Neuronal stem cell (in vitro differentiated cells): ENCODE data around the gene HIPK2.

Source experiments
- DNase-seq: peaks from one replicate; pipeline ENCODE4 v3.0.0-alpha.2; 2013; ENCODE audit warnings: low spot score
- H2AFZ ChIP-seq: one replicate; pipeline ENCODE4 v1.6.1; 2013; ENCODE audit warnings: mild to moderate bottlenecking, low read length, inconsistent platforms
- H2AK5ac ChIP-seq: 2 replicates; pipeline ENCODE4 v1.6.1; 2013; ENCODE audit warnings: low read depth, mild to moderate bottlenecking, inconsistent platforms, low read length, moderate library complexity, mixed read lengths
- H2BK120ac ChIP-seq: 2 replicates; pipeline ENCODE4 v1.6.1; 2013; ENCODE audit warnings: low read depth, mild to moderate bottlenecking, inconsistent platforms, low read length, moderate library complexity, mixed read lengths
- H2BK12ac ChIP-seq: one replicate; pipeline ENCODE4 v1.6.1; 2013; ENCODE audit warnings: low read length, inconsistent platforms
- H2BK15ac ChIP-seq: 2 replicates; pipeline ENCODE4 v1.6.1; 2013; ENCODE audit warnings: mild to moderate bottlenecking, low read length, inconsistent platforms, mixed read lengths
- H2BK5ac ChIP-seq: one replicate; pipeline ENCODE4 v1.6.1; 2013; ENCODE audit warnings: inconsistent platforms, mild to moderate bottlenecking, low read length, moderate library complexity
- H3K14ac ChIP-seq: one replicate; pipeline ENCODE4 v1.6.1; 2013; ENCODE audit warnings: low read length, inconsistent platforms
- H3K18ac ChIP-seq: 2 replicates; pipeline ENCODE4 v1.6.1; 2013; ENCODE audit warnings: low read length, inconsistent platforms
- H3K23ac ChIP-seq: 2 replicates; pipeline ENCODE4 v1.6.1; 2013; ENCODE audit warnings: low read depth, mild to moderate bottlenecking, mixed read lengths, low read length, inconsistent platforms; ENCODE audit not compliant: poor library complexity
- H3K27ac ChIP-seq: replicated peaks from 3 replicates; pipeline ENCODE4 v1.5.1; 2013; ENCODE audit warnings: low read length, inconsistent platforms
- H3K27me3 ChIP-seq, 3 experiments: 2 replicates each; pipeline ENCODE4 v1.6.1; 2013; ENCODE audit warnings: low read length in 3 of 3, mild to moderate bottlenecking in 2 of 3, inconsistent platforms in 1 of 3, low read depth in 1 of 3, mixed read lengths in 1 of 3, moderate library complexity in 1 of 3; ENCODE audit not compliant: control insufficient read depth in 3 of 3, insufficient read depth in 3 of 3
- H3K36me3 ChIP-seq, 2 donors: replicated peaks in 1 of 2; 2 replicates each; pipeline ENCODE4 v1.6.1; 2013; ENCODE audit warnings: low read length in 2 of 2; ENCODE audit not compliant: control insufficient read depth in 2 of 2, insufficient read depth in 2 of 2
- H3K4ac ChIP-seq: 2 replicates; pipeline ENCODE4 v1.6.1; 2013; ENCODE audit warnings: inconsistent platforms, mild to moderate bottlenecking, low read length, moderate library complexity
- H3K4me1 ChIP-seq, 2 donors: 1 replicate in 1 of 2; 2 replicates in 1 of 2; pipeline ENCODE4 v1.6.1; 2013; ENCODE audit warnings: low read length in 2 of 2, low read depth in 1 of 2; ENCODE audit not compliant: control insufficient read depth in 2 of 2, insufficient read depth in 1 of 2
- H3K4me2 ChIP-seq: one replicate; pipeline ENCODE4 v1.6.1; 2013; ENCODE audit warnings: mild to moderate bottlenecking, low read length, inconsistent platforms; ENCODE audit not compliant: insufficient read depth, poor library complexity, severe bottlenecking
- H3K4me3 ChIP-seq, 2 donors: 2 replicates each; pipeline ENCODE4 v1.5.1; 2013; ENCODE audit warnings: low read length in 2 of 2, mild to moderate bottlenecking in 2 of 2, inconsistent platforms in 1 of 2, moderate library complexity in 1 of 2
- H3K79me1 ChIP-seq: one replicate; pipeline ENCODE4 v1.6.1; 2013; ENCODE audit warnings: low read depth, mild to moderate bottlenecking, inconsistent platforms, low read length, moderate library complexity
- H3K9ac ChIP-seq: one replicate; pipeline ENCODE4 v1.6.1; 2013; ENCODE audit warnings: mild to moderate bottlenecking, low read depth, low read length, inconsistent platforms; ENCODE audit not compliant: poor library complexity
- H3K9me3 ChIP-seq, 2 donors: replicated peaks in 1 of 2; 2 replicates each; pipeline versions ENCODE3 to v1.6.1; 2013; ENCODE audit warnings: low read length in 2 of 2, mild to moderate bottlenecking in 2 of 2, inconsistent platforms in 1 of 2, low read depth in 1 of 2, mixed read lengths in 1 of 2, moderate library complexity in 1 of 2; ENCODE audit not compliant: control insufficient read depth in 2 of 2, insufficient read depth in 1 of 2
- H4K8ac ChIP-seq: one replicate; pipeline ENCODE4 v1.6.1; 2013; ENCODE audit warnings: low read depth, mild to moderate bottlenecking, inconsistent platforms, low read length, moderate library complexity
- H4K91ac ChIP-seq: one replicate; pipeline ENCODE4 v1.6.1; 2013; ENCODE audit warnings: low read length, low read depth, mild to moderate bottlenecking, inconsistent platforms; ENCODE audit not compliant: poor library complexity
- WGBS, 2 donors: extraction: QIAGEN DNeasy Blood & Tissue Kit; methylation state at CpG; one replicate each; pipeline ENCODE4 v1.1.7; 2013; ENCODE audit warnings: missing lambda C conversion rate in 2 of 2, mixed read lengths in 1 of 2; ENCODE audit not compliant: insufficient read length in 2 of 2, insufficient replicate concordance in 1 of 2; ENCODE audit errors: extremely low coverage in 2 of 2; 5-methylcytosine and 5-hydroxymethylcytosine counted together

The HIPK2 gene

DNA sequence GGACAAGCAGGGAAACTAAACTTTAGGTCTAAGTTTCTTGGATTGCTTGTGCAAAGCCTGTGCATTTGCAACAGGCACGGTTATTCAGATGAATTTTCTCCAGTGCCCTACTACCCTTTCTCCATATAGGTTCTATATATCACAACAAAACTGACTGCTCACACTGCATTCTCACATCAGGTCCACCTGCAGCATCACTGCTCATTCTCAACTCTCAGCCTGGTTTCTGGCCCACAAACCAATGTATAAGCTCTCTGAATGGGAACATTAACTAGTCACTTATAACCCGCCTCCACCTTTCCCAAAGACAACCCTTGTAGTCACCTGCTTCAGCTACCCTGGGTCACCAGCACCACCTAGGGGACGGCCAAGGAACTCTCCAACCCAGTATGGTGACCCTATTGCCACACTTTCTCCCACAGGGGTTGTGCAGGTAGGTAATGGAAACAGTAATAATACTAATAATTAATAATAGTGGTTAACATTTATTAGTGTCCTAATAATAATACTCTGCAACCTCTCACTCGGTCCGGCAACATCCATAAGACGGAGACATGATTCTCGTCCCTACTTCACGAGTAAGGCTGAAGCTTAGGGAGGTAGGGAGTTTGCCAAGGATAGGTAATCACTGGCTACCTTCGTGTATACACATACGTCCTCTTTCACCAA lies 157.0 kb downstream of the HIPK2 start:
- Histone ChIP-seq H3K36me3 (peaks cover 17 to 93% of the 10 kb centered on the region in 2 donors), H2BK120ac (no peak overlapping the region), H3K9ac (no peak overlapping the region), H2AK5ac (no peak overlapping the region), H4K8ac (no peak overlapping the region), H3K27me3 (no peaks in the 10 kb centered on the region), H4K91ac (no peak overlapping the region), H3K4me1 (no peaks in the 10 kb centered on the region), H2BK12ac (no peak overlapping the region), H3K27ac (no peak overlapping the region), H3K4me3 (no peak overlapping the region), H2BK5ac (no peak overlapping the region), H3K4me2 (no peak overlapping the region), H3K18ac (no peak overlapping the region), H3K14ac (no peak overlapping the region), H3K79me1 (no peaks in the 10 kb centered on the region), H2BK15ac (no peak overlapping the region), H3K4ac (no peak overlapping the region), H3K9me3 (no peaks in the 10 kb centered on the region), H2AFZ (no peak overlapping the region), H3K23ac (no peak overlapping the region)
- no CpG with 5 or more reads among the region's 10 CpGs for WGBS, 2 donors
- no peak for DNase-seq

DNA sequence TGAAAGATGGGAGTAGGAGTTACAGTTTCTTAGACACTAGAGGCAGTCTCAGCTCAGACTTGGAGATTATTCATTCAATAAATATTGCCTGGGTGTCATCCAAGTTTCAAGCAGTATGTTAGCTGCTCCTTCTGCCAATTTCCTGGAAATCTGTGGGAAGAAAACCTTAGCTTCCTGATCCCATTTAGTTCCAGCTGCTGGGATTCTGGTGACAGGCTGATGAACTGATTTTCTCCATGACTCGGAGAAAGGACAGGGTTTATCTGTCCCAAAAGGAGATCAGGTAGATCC lies 158.5 kb downstream of the HIPK2 start:
- Histone ChIP-seq H3K4me2 (no peak overlapping the region), H3K18ac (no peak overlapping the region), H2AK5ac (no peak overlapping the region), H3K36me3 (peaks cover 13 to 93% of the 10 kb centered on the region in 2 donors), H4K8ac (no peak overlapping the region), H3K4me3 (no peak overlapping the region), H3K79me1 (no peaks in the 10 kb centered on the region), H2BK120ac (no peak overlapping the region), H2AFZ (no peak overlapping the region), H2BK5ac (no peak overlapping the region), H3K4me1 (no peaks in the 10 kb centered on the region), H3K23ac (no peak overlapping the region), H3K4ac (no peak overlapping the region), H2BK12ac (no peak overlapping the region), H3K9me3 (no peaks in the 10 kb centered on the region), H3K27me3 (no peaks in the 10 kb centered on the region), H4K91ac (no peak overlapping the region), H3K14ac (no peak overlapping the region), H3K9ac (no peak overlapping the region), H2BK15ac (no peak overlapping the region), H3K27ac (no peak overlapping the region)
- WGBS, 2 donors: no CpG with 5 or more reads among the region's 1 CpG
- no peak for DNase-seq

DNA sequence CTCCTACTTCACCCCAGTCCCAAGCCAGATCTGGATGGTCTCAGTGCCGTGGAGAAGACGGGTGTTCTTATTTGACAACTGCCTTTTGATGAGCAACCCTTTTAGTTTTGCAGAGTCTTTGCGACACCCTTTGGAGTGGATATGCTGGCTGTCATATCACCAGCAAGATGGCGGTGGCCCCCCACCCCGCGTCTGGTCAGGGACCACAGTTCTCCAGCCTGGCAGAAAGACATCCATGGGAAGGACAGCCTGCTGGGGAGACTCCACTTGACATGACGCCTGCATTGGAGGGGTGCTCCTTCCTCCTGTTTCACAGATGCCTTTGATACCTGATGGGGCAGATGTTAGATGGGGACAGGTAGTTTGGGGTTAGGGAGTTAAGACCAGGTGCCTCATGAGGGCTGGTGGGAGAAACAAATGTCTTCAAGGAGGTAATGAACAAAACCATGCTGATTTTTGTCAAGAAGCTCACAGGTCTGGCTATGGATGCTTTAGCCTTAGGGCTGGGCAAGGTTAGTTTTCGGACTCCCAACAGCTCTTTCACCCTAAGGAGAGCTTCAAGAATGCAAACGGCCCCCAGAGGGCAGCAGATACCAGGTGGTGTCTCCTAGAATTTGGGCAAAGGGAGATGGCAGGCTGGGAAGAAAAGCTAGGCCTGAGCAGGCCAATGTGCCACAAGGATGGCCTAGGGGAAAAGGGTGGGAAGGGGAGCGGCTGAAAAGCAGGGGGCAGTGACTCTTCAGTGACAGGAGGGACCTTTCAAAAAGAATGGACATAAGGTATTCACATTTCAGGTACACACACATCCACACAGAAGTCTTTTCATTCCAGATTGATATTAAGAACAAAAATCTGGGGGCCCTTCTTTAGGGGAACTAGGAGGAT lies 159.1 kb downstream of the HIPK2 start:
- Histone ChIP-seq H3K18ac (no peak overlapping the region), H3K14ac (no peak overlapping the region), H2BK120ac (no peak overlapping the region), H2BK5ac (no peak overlapping the region), H2AK5ac (no peak overlapping the region), H3K27me3 (no peaks in the 10 kb centered on the region), H2AFZ (no peak overlapping the region), H3K9ac (no peak overlapping the region), H2BK15ac (no peak overlapping the region), H4K8ac (no peak overlapping the region), H3K4me2 (no peak overlapping the region), H3K4me1 (peaks cover 0 to 3% of the 10 kb centered on the region in 2 donors), H3K4ac (no peak overlapping the region), H4K91ac (no peak overlapping the region), H3K9me3 (no peaks in the 10 kb centered on the region), H3K79me1 (no peaks in the 10 kb centered on the region), H2BK12ac (no peak overlapping the region), H3K23ac (no peak overlapping the region), H3K4me3 (no peak overlapping the region), H3K36me3 (peaks cover 13 to 95% of the 10 kb centered on the region in 2 donors), H3K27ac (no peak overlapping the region)
- DNase-seq: peak; percentile 27
- no CpG with 5 or more reads among the region's 10 CpGs for WGBS, 2 donors

DNA sequence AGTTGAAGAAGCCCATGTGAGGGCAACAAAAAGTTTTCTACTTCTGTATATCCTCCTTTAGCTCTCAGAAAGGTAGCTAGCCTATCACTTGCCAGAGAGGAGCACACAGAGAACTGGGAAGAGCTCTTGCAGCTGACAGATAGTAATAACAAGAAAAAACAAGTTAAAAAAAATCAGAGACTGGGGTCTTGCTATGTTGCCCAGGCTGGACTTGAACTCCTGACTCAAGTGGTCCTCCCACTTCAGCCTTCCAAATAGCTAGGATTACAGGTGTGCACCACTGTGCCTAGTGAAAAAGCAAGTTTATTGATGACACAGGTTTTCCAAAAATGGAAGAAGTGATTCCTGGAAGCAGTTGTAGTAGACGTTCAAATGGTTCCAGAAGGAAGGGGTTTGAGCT lies 160.7 kb downstream of the HIPK2 start:
- Histone ChIP-seq H3K4me2 (no peak overlapping the region), H3K79me1 (no peaks in the 10 kb centered on the region), H3K27me3 (no peaks in the 10 kb centered on the region), H3K4ac (no peak overlapping the region), H3K18ac (no peak overlapping the region), H3K9ac (no peak overlapping the region), H2AK5ac (no peak overlapping the region), H3K4me1 (peaks cover 0 to 3% of the 10 kb centered on the region in 2 donors), H3K14ac (no peak overlapping the region), H2BK5ac (no peak overlapping the region), H3K27ac (no peak overlapping the region), H4K8ac (no peak overlapping the region), H2AFZ (no peak overlapping the region), H2BK12ac (no peak overlapping the region), H3K9me3 (no peaks in the 10 kb centered on the region), H3K36me3 (peaks cover 15 to 97% of the 10 kb centered on the region in 2 donors), H2BK15ac (no peak overlapping the region), H3K4me3 (no peak overlapping the region), H3K23ac (no peak overlapping the region), H2BK120ac (no peak overlapping the region), H4K91ac (no peak overlapping the region)
- no peak for DNase-seq
- WGBS, 2 donors: no CpG with 5 or more reads among the region's 1 CpG
